ENCODE measurements around the gene NLRP3. TPM values are rescaled to one million over a fixed set of nuclear protein-coding genes. Genes with fewer than 3 reads are reported as not detected.

NLRP3 gene
- total and polyA plus RNA-seq, 2 experiments from 2014 or later = 0.42 TPM; not detected in 1

DNA sequence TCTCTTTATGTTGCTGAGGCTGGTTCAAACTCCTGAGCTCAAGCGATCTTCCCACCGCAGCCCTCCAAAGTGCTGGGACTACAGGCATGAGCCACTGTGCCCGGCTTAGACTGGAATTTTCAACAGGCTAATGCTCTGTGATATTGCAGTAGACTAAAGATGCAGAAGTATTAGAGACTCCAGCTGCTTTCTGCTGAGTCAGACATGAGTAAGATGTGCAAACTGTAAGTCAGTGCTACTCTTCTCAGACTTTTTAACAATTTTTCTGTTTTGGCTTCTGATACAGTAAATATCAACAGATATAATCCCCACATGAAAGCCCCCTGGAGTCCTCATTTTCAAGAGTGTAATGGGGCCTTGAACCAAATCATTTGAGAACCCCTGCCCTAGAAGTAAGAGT lies 29.3 kb upstream of the NLRP3 start:
- Histone ChIP-seq H3K79me2 (replicated peaks; ENCODE audit: insufficient read depth) (no peaks in the 10 kb centered on the region), H3K4me1 (ENCODE audit: insufficient read depth) (peaks cover 17% of the 10 kb centered on the region), H2AFZ (peak overlapping the region; percentile 83), H3K9me2 (ENCODE audit: insufficient read depth) (no peaks in the 10 kb centered on the region), H3K27me3 (ENCODE audit: insufficient read depth) (no peaks in the 10 kb centered on the region), H3K4me2 (no peak overlapping the region), H3K36me3 (ENCODE audit: insufficient read depth) (no peaks in the 10 kb centered on the region), H4K20me1 (replicated peaks; ENCODE audit: insufficient read depth) (no peaks in the 10 kb centered on the region), H3F3A (replicated peaks; ENCODE audit: low read depth) (0 out of 2 replicates have a peak, but pooled peaks cover 5% of the 10 kb centered on the region), H3K27ac (ENCODE audit: low read depth) (no peak overlapping the region), H3K4me3 (no peak overlapping the region)
- H3K36me3 Mint-ChIP-seq (ENCODE audit: low read depth) = peaks cover 26% of the 10 kb centered on the region
- peaks cover 25% of the 10 kb centered on the region for H3K4me1 Mint-ChIP-seq
- DNase-seq (ENCODE audit: low spot score) = no peak
- H3K4me3 Mint-ChIP-seq = no peak overlapping the region
- peaks cover 30% of the 10 kb centered on the region for H3K9me3 Mint-ChIP-seq
- H3K27me3 Mint-ChIP-seq (ENCODE audit: insufficient read depth, low read depth, poor library complexity) = peaks cover 13% of the 10 kb centered on the region
- TF ChIP-seq POLR2AphosphoS5 (IDR thresholded peaks at IDR 0.05; ENCODE audit: low read depth) = no peak
- no peak for TF ChIP-seq NANOG (IDR thresholded peaks at IDR 0.05; ENCODE audit: borderline replicate concordance)
- no peak for TF ChIP-seq EZH2 (IDR thresholded peaks at IDR 0.05; ENCODE audit: low read depth, unreplicated experiment)
- no peak overlapping the region; the same call in 1 of the 2 replicates for H3K27ac Mint-ChIP-seq
- ATAC-seq = no peak

DNA sequence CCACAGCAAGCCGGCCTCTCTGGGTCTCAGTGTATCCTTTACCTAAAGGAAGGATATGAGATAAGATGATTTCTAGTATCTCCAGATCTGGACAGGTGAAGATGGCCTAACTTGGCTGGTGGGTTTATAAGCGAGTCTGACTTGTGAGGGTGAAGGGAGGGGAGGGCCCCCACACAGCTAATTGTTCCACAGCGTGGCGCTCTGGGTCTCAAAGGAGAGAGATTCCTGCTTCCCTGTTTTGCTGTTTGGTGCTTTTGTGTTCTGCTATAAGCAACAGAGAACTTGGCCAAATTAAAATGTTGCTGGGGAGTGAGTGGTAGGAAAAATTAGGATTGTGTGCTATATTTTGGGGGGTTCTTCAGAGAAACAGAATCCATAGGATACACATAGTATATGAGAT lies 28.9 kb upstream of the NLRP3 start:
- DNase-seq (ENCODE audit: low spot score) (peak; percentile 33), ATAC-seq (peak; percentile 20)
- H4K20me1 ChIP-seq (replicated peaks; ENCODE audit: insufficient read depth) = no peaks in the 10 kb centered on the region
- Mint-ChIP-seq H3K4me3 (peak overlapping the region; percentile 4; the same call in 1 of the 3 replicates), H3K36me3 (ENCODE audit: low read depth) (peaks cover 26% of the 10 kb centered on the region), H3K4me1 (peaks cover 25% of the 10 kb centered on the region), H3K27ac (peak overlapping the region; percentile 47; the same call in 1 of the 2 replicates), H3K27me3 (ENCODE audit: insufficient read depth, low read depth, poor library complexity) (peaks cover 13% of the 10 kb centered on the region), H3K9me3 (peaks cover 29% of the 10 kb centered on the region)
- no peaks in the 10 kb centered on the region for H3K27me3 ChIP-seq (ENCODE audit: insufficient read depth)
- H3K27ac ChIP-seq (ENCODE audit: low read depth) = peak overlapping the region; percentile 43; the same call in 1 of the 2 replicates
- peak overlapping the region; percentile 33; the same call in 1 of the 2 replicates for H3K4me2 ChIP-seq
- peak overlapping the region; percentile 83 for H2AFZ ChIP-seq
- H3K4me3 ChIP-seq = no peak overlapping the region
- 0 out of 2 replicates have a peak, but pooled peaks cover 5% of the 10 kb centered on the region for H3F3A ChIP-seq (replicated peaks; ENCODE audit: low read depth)
- no peaks in the 10 kb centered on the region for H3K79me2 ChIP-seq (replicated peaks; ENCODE audit: insufficient read depth)
- H3K36me3 ChIP-seq (ENCODE audit: insufficient read depth) = no peaks in the 10 kb centered on the region
- H3K4me1 ChIP-seq (ENCODE audit: insufficient read depth) = peaks cover 17% of the 10 kb centered on the region
- no peaks in the 10 kb centered on the region for H3K9me2 ChIP-seq (ENCODE audit: insufficient read depth)
- no peak for TF ChIP-seq JUNB (IDR thresholded peaks at IDR 0.05; ENCODE audit: unreplicated experiment)
- TF ChIP-seq, protein P1, sequence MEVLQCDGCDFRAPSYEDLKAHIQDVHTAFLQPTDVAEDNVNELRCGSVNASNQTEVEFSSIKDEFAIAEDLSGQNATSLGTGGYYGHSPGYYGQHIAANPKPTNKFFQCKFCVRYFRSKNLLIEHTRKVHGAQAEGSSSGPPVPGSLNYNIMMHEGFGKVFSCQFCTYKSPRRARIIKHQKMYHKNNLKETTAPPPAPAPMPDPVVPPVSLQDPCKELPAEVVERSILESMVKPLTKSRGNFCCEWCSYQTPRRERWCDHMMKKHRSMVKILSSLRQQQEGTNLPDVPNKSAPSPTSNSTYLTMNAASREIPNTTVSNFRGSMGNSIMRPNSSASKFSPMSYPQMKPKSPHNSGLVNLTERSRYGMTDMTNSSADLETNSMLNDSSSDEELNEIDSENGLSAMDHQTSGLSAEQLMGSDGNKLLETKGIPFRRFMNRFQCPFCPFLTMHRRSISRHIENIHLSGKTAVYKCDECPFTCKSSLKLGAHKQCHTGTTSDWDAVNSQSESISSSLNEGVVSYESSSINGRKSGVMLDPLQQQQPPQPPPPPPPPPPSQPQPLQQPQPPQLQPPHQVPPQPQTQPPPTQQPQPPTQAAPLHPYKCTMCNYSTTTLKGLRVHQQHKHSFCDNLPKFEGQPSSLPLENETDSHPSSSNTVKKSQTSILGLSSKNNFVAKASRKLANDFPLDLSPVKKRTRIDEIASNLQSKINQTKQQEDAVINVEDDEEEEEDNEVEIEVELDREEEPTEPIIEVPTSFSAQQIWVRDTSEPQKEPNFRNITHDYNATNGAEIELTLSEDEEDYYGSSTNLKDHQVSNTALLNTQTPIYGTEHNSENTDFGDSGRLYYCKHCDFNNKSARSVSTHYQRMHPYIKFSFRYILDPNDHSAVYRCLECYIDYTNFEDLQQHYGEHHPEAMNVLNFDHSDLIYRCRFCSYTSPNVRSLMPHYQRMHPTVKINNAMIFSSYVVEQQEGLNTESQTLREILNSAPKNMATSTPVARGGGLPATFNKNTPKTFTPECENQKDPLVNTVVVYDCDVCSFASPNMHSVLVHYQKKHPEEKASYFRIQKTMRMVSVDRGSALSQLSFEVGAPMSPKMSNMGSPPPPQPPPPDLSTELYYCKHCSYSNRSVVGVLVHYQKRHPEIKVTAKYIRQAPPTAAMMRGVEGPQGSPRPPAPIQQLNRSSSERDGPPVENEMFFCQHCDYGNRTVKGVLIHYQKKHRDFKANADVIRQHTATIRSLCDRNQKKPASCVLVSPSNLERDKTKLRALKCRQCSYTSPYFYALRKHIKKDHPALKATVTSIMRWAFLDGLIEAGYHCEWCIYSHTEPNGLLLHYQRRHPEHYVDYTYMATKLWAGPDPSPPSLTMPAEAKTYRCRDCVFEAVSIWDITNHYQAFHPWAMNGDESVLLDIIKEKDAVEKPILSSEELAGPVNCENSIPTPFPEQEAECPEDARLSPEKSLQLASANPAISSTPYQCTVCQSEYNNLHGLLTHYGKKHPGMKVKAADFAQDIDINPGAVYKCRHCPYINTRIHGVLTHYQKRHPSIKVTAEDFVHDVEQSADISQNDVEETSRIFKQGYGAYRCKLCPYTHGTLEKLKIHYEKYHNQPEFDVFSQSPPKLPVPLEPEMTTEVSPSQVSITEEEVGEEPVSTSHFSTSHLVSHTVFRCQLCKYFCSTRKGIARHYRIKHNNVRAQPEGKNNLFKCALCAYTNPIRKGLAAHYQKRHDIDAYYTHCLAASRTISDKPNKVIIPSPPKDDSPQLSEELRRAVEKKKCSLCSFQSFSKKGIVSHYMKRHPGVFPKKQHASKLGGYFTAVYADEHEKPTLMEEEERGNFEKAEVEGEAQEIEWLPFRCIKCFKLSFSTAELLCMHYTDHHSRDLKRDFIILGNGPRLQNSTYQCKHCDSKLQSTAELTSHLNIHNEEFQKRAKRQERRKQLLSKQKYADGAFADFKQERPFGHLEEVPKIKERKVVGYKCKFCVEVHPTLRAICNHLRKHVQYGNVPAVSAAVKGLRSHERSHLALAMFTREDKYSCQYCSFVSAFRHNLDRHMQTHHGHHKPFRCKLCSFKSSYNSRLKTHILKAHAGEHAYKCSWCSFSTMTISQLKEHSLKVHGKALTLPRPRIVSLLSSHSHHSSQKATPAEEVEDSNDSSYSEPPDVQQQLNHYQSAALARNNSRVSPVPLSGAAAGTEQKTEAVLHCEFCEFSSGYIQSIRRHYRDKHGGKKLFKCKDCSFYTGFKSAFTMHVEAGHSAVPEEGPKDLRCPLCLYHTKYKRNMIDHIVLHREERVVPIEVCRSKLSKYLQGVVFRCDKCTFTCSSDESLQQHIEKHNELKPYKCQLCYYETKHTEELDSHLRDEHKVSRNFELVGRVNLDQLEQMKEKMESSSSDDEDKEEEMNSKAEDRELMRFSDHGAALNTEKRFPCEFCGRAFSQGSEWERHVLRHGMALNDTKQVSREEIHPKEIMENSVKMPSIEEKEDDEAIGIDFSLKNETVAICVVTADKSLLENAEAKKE (CRISPR knock-in tag; IDR thresholded peaks at IDR 0.05) = no peak
- TF ChIP-seq ZNF331 (CRISPR knock-in tag; IDR thresholded peaks at IDR 0.05; ENCODE audit: low read depth) = no peak
- no peak for TF ChIP-seq NANOG (IDR thresholded peaks at IDR 0.05; ENCODE audit: borderline replicate concordance)
- TF ChIP-seq, protein P2, sequence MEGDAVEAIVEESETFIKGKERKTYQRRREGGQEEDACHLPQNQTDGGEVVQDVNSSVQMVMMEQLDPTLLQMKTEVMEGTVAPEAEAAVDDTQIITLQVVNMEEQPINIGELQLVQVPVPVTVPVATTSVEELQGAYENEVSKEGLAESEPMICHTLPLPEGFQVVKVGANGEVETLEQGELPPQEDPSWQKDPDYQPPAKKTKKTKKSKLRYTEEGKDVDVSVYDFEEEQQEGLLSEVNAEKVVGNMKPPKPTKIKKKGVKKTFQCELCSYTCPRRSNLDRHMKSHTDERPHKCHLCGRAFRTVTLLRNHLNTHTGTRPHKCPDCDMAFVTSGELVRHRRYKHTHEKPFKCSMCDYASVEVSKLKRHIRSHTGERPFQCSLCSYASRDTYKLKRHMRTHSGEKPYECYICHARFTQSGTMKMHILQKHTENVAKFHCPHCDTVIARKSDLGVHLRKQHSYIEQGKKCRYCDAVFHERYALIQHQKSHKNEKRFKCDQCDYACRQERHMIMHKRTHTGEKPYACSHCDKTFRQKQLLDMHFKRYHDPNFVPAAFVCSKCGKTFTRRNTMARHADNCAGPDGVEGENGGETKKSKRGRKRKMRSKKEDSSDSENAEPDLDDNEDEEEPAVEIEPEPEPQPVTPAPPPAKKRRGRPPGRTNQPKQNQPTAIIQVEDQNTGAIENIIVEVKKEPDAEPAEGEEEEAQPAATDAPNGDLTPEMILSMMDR (conservative IDR thresholded peaks at IDR 0.05; ENCODE audit: low read depth in 2 of 2) = peak in 1 of 2 experiments; percentile 42; a peak in 2 of 4 replicates
- TF ChIP-seq EZH2 (IDR thresholded peaks at IDR 0.05; ENCODE audit: low read depth, unreplicated experiment) = no peak
